Measurements from ENCODE around the gene TENT5A. TPM values are rescaled to one million over a fixed set of nuclear protein-coding genes. Genes with fewer than 3 reads are reported as not detected.

TENT5A gene
- total RNA-seq (2013), result 40.9 TPM
- polyA plus RNA-seq, result 10 to 100 TPM in 2 of 3 donors, 1 to 10 TPM in 1; 9.1 to 28.9 (median 12.1) TPM
- polyA minus RNA-seq, result 16.1 and 21.2 TPM in 2 replicates
- total RNA-seq, result 46.1 to 112 (median 82.7) reads per million in 11 experiments

- Histone ChIP-seq H3K27ac (ENCODE audit: low read depth in 1 of 2, low read length in 2 of 2) (peak within 1 kb of the TSS; percentile 98 to 99), H3K79me2 (ENCODE audit: insufficient read depth, low read length) (peaks cover 52% of the 10 kb centered on the region), H3K36me3 (replicated peaks in 1 of 2; ENCODE audit: control insufficient read depth in 1 of 2, insufficient read depth in 2 of 2, low read length in 2 of 2) (peaks cover 10 to 14% of the 10 kb centered on the region in 2 donors), H2AFZ (ENCODE audit: insufficient read depth, low read depth, low read length, poor library complexity, severe bottlenecking) (peak within 1 kb of the TSS; percentile 78), H3K9ac (ENCODE audit: insufficient read depth, low read length, poor library complexity, severe bottlenecking) (peak within 1 kb of the TSS; percentile 92), H3K9me3 (replicated peaks in 1 of 2; ENCODE audit: control insufficient read depth in 1 of 2, insufficient read depth in 1 of 2, low read length in 2 of 2) (no peaks in the 10 kb centered on the region), H4K20me1 (ENCODE audit: insufficient read depth, low read length) (peaks cover 46% of the 10 kb centered on the region), H3K4me2 (replicated peaks; ENCODE audit: extremely low read depth, low read length, poor library complexity, severe bottlenecking) (peak within 1 kb of the TSS; percentile 89), H3K4me1 (ENCODE audit: control insufficient read depth in 1 of 2, insufficient read depth in 2 of 2, low read length in 2 of 2) (peaks cover 44 to 68% of the 10 kb centered on the region in 2 donors), H3K27me3 (ENCODE audit: control insufficient read depth in 2 of 2, insufficient read depth in 2 of 2, low read length in 2 of 2) (no peaks in the 10 kb centered on the region), H3K4me3 (replicated peaks in 1 of 3; ENCODE audit: low read depth in 2 of 3, low read length in 3 of 3) (peak within 1 kb of the TSS; percentile 81 to 95 (median 88))
- H3K27me3 Mint-ChIP-seq (ENCODE audit: low read depth in 3 of 3), result no peaks in the 10 kb centered on the region
- peak; percentile 88 to 92 (median 92) for DNase-seq
- H3K36me3 Mint-ChIP-seq, result peaks cover 17 to 28% of the 10 kb centered on the region in 2 donors
- intact Hi-C loops (cut with micrococcal nuclease), result loop anchor here (5.0 to 10.0 kb wide), 5 partner anchors 60 to 1748 kb away; partner anchors contain the start of gene TTK (in 1 of the 2)
- peak; percentile 17 for TF ChIP-seq CTCF (IDR thresholded peaks at IDR 0.05)
- H3K27ac Mint-ChIP-seq, result peak within 1 kb of the TSS; percentile 97 to 100 (median 99)
- WGBS (ENCODE audit: insufficient coverage), result under 1% methylated on average over 64 of the region's 77 CpGs
- peaks cover 0 to 1% (median 0%) of the 10 kb centered on the region in 7 donors for H3K9me3 Mint-ChIP-seq
- H3K4me1 Mint-ChIP-seq, result peaks cover 70% of the 10 kb centered on the region
- H3K4me3 Mint-ChIP-seq, result peak within 1 kb of the TSS; percentile 99 to 100
Measured at GRCh38 chr6:81752084-81752920, at the start of gene TENT5A. TENT5A (minus strand) TSS chr6:81752681; CDS start chr6:81752141, 540 bp downstream.

GRCh38 chr6:81801489-81801888 lies 49.0 kb upstream of the TENT5A start:
- peaks cover 9 to 16% of the 10 kb centered on the region in 2 donors for H3K4me1 ChIP-seq (ENCODE audit: control insufficient read depth in 1 of 2, insufficient read depth in 2 of 2, low read length in 2 of 2)
- H3K9me3 ChIP-seq (replicated peaks in 1 of 2; ENCODE audit: control insufficient read depth in 1 of 2, insufficient read depth in 1 of 2, low read length in 2 of 2), result no peaks in the 10 kb centered on the region
- Mint-ChIP-seq H3K4me1 (peaks cover 21% of the 10 kb centered on the region), H3K36me3 (no peaks in the 10 kb centered on the region), H3K27me3 (ENCODE audit: low read depth in 3 of 3) (no peaks in the 10 kb centered on the region), H3K9me3 (no peaks in the 10 kb centered on the region), H3K4me3 (no peak overlapping the region), H3K27ac (no peak overlapping the region)
- H3K79me2 ChIP-seq (ENCODE audit: insufficient read depth, low read length), result no peaks in the 10 kb centered on the region
- no peak for DNase-seq
- no peaks in the 10 kb centered on the region for H3K36me3 ChIP-seq (replicated peaks in 1 of 2; ENCODE audit: control insufficient read depth in 1 of 2, insufficient read depth in 2 of 2, low read length in 2 of 2)
- WGBS (ENCODE audit: insufficient coverage), result 100% methylated on average over 2 of the region's 3 CpGs
- intact Hi-C loops (cut with micrococcal nuclease), result no loop called here
- no peaks in the 10 kb centered on the region for H3K27me3 ChIP-seq (ENCODE audit: control insufficient read depth in 2 of 2, insufficient read depth in 2 of 2, low read length in 2 of 2)
- no peaks in the 10 kb centered on the region for H4K20me1 ChIP-seq (ENCODE audit: insufficient read depth, low read length)
- no peak overlapping the region for H2AFZ ChIP-seq (ENCODE audit: insufficient read depth, low read depth, low read length, poor library complexity, severe bottlenecking)
- H3K4me3 ChIP-seq (replicated peaks in 1 of 3; ENCODE audit: low read depth in 2 of 3, low read length in 3 of 3), result no peak overlapping the region
- H3K4me2 ChIP-seq (replicated peaks; ENCODE audit: extremely low read depth, low read length, poor library complexity, severe bottlenecking), result no peak overlapping the region
- TF ChIP-seq CTCF (IDR thresholded peaks at IDR 0.05), result no peak
- no peak overlapping the region for H3K9ac ChIP-seq (ENCODE audit: insufficient read depth, low read length, poor library complexity, severe bottlenecking)
- no peak overlapping the region for H3K27ac ChIP-seq (ENCODE audit: low read depth in 1 of 2, low read length in 2 of 2)

Data from CD14-positive monocyte (primary cell).